SW480 (cell line): ENCODE data around the gene KCNMB2.
"Not testable (repeated sequence)": the region's sequence is repeated elsewhere in the genome, so short reads cannot be mapped to it uniquely, and the experiment has no call there.

ENCODE experiments used
- DNase-seq: peaks from one replicate; pipeline ENCODE4 v3.0.0-alpha.2; 2016; ENCODE audit warnings: low spot score

KCNMB2 gene

GRCh38 chr3:178519701-178520100 lies 16.5 kb upstream of the KCNMB2 start:
- DNase-seq: no peak

GRCh38 chr3:178520451-178520850 lies 15.8 kb upstream of the KCNMB2 start:
- no peak for DNase-seq

- no peak for DNase-seq
Measured at GRCh38 chr3:178522200-178523052, 13.8 kb upstream of the KCNMB2 start.

- DNase-seq: no peak
Measured at GRCh38 chr3:178525251-178525650, 11.0 kb upstream of the KCNMB2 start.

GRCh38 chr3:178526291-178526690 lies 9.9 kb upstream of the KCNMB2 start:
- no peak for DNase-seq

- DNase-seq: no peak
Measured at GRCh38 chr3:178527981-178528380, 8.3 kb upstream of the KCNMB2 start.

- no peak for DNase-seq
Measured at GRCh38 chr3:178529606-178530225, 6.5 kb upstream of the KCNMB2 start.

- DNase-seq: no peak
Measured at GRCh38 chr3:178532476-178532875, 3.8 kb upstream of the KCNMB2 start.

GRCh38 chr3:178537122-178537705 lies 978 bp downstream of the KCNMB2 start:
- DNase-seq: no peak

GRCh38 chr3:178538056-178538455 lies 1.8 kb downstream of the KCNMB2 start:
- DNase-seq: no peak

GRCh38 chr3:178540184-178540583 lies 3.9 kb downstream of the KCNMB2 start:
- DNase-seq: no peak

GRCh38 chr3:178545337-178545736 lies 9.1 kb downstream of the KCNMB2 start:
- no peak for DNase-seq

GRCh38 chr3:178546079-178546478 lies 9.8 kb downstream of the KCNMB2 start:
- DNase-seq: no peak

GRCh38 chr3:178549426-178549825 lies 13.2 kb downstream of the KCNMB2 start:
- not testable (repeated sequence) for DNase-seq

- peak; percentile 5 for DNase-seq
Measured at GRCh38 chr3:178551916-178552321, 15.7 kb downstream of the KCNMB2 start.

- DNase-seq: no peak
Measured at GRCh38 chr3:178558637-178559036, 22.4 kb downstream of the KCNMB2 start.

- no peak for DNase-seq
Measured at GRCh38 chr3:178560759-178561158, 24.5 kb downstream of the KCNMB2 start.

- no peak for DNase-seq
Measured at GRCh38 chr3:178561239-178561638, 25.0 kb downstream of the KCNMB2 start.

GRCh38 chr3:178562143-178562946 lies 26.1 kb downstream of the KCNMB2 start:
- DNase-seq: no peak

- DNase-seq: no peak
Measured at GRCh38 chr3:178562947-178563232, 26.7 kb downstream of the KCNMB2 start.

GRCh38 chr3:178567611-178568010 lies 31.4 kb downstream of the KCNMB2 start:
- no peak for DNase-seq

GRCh38 chr3:178568155-178568731 lies 32.0 kb downstream of the KCNMB2 start:
- no peak for DNase-seq
